ENCODE data around the gene KRTAP2-3.
"Not testable (repeated sequence)": the region's sequence is repeated elsewhere in the genome, so short reads cannot be mapped to it uniquely, and the experiment has no call there.

- not testable (repeated sequence) for TF ChIP-seq POLR2A, CTCF, POLR2AphosphoS5 (IDR thresholded peaks at IDR 0.05)
Observed at GRCh38 chr17:41083427-41083826, 23.5 kb upstream of the KRTAP2-3 start.
